HCT116 (cell line): Measurements from ENCODE around the gene ZBTB39.

Source experiments
- EGR1 ChIP-seq: IDR thresholded peaks from 2 replicates; pipeline ENCODE4 v1.6.1; 2012; ENCODE audit warnings: low read depth
- ELF1 ChIP-seq: IDR thresholded peaks from 2 replicates; pipeline ENCODE4 v1.6.1; 2012; ENCODE audit warnings: low read depth, borderline replicate concordance
- EZH2 ChIP-seq: fragments of 200-600 bp; sonication (generic); IDR thresholded peaks from 2 replicates; pipeline ENCODE4 v1.6.1; 2017; ENCODE audit warnings: antibody characterized with exemption, mixed run types
- FOSL1 ChIP-seq: IDR thresholded peaks from 2 replicates; pipeline ENCODE4 v1.6.1; 2012; ENCODE audit warnings: low read depth
- POLR2A ChIP-seq: IDR thresholded peaks from 2 replicates; pipeline ENCODE4 v1.7.0; 2011; ENCODE audit warnings: borderline replicate concordance; ENCODE audit not compliant: insufficient read depth, insufficient read length; ENCODE audit errors: extremely low read depth
- POLR2AphosphoS5 ChIP-seq: IDR thresholded peaks from 2 replicates; pipeline ENCODE4 v1.6.1; 2011; ENCODE audit warnings: mild to moderate bottlenecking, low read depth, low read length, moderate library complexity
- SP1 ChIP-seq: IDR thresholded peaks from 2 replicates; pipeline ENCODE4 v1.6.1; 2012; ENCODE audit warnings: low read depth
- YY1 ChIP-seq: IDR thresholded peaks from 2 replicates; pipeline ENCODE4 v1.6.1; 2011; ENCODE audit warnings: low read length, low read depth, moderate library complexity, mild to moderate bottlenecking; ENCODE audit not compliant: insufficient replicate concordance; ENCODE audit errors: extremely low read depth
- ZFX ChIP-seq: fragments of 450-650 bp; IDR thresholded peaks from 2 replicates; pipeline ENCODE4 v1.6.1; 2017
- TF ChIP-seq, protein P1 (sequence below), 3 experiments: fragments of 200-600 bp in 1 of 3; sonication (generic) in 1 of 3; IDR thresholded peaks in 2 of 3; conservative IDR thresholded peaks in 1 of 3; 2 replicates each; pipeline ENCODE4 v1.5.1; 2012 to 2017; ENCODE audit warnings: low read depth in 2 of 3, low read length in 2 of 3, antibody characterized with exemption in 1 of 3, borderline replicate concordance in 1 of 3, control low read depth in 1 of 3, mild to moderate bottlenecking in 1 of 3, mixed read lengths in 1 of 3, mixed run types in 1 of 3, moderate library complexity in 1 of 3; ENCODE audit not compliant: insufficient read depth in 1 of 3
- TF ChIP-seq, protein P2 (sequence below): IDR thresholded peaks from 2 replicates; pipeline ENCODE4 v1.6.1; 2012; ENCODE audit warnings: low read depth
- TF ChIP-seq, protein P3 (sequence below): IDR thresholded peaks from 2 replicates; pipeline ENCODE4 v1.6.1; 2012
- TF ChIP-seq, protein P4 (sequence below): IDR thresholded peaks from 2 replicates; pipeline ENCODE4 v1.6.1; 2012

DNA sequence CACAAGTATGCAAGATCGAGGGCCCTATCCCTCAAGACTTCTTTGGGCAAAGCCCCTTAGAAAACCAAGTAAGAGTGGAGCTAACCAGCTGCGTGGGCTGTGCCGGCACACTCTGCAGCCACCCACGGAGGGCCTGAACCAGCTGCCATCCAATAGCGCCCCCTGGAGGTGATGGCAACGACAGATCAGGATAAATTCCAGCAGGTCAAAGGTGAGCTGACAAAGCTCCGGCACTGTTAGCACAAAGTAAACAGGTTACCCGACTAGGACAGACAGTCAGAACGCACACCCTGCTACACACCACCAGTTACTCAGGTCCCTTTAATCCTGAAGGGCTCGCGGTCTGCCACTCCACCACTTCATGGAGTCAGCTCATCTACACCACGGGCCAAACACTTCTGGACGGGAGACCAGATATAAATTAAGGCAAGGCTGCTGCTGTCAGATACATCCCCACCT lies 4.9 kb downstream of the ZBTB39 start:
- no peak for TF ChIP-seq EZH2
- TF ChIP-seq POLR2AphosphoS5 = no peak
- no peak for TF ChIP-seq SP1
- TF ChIP-seq FOSL1 = no peak
- no peak for TF ChIP-seq YY1
- TF ChIP-seq, protein P1, sequence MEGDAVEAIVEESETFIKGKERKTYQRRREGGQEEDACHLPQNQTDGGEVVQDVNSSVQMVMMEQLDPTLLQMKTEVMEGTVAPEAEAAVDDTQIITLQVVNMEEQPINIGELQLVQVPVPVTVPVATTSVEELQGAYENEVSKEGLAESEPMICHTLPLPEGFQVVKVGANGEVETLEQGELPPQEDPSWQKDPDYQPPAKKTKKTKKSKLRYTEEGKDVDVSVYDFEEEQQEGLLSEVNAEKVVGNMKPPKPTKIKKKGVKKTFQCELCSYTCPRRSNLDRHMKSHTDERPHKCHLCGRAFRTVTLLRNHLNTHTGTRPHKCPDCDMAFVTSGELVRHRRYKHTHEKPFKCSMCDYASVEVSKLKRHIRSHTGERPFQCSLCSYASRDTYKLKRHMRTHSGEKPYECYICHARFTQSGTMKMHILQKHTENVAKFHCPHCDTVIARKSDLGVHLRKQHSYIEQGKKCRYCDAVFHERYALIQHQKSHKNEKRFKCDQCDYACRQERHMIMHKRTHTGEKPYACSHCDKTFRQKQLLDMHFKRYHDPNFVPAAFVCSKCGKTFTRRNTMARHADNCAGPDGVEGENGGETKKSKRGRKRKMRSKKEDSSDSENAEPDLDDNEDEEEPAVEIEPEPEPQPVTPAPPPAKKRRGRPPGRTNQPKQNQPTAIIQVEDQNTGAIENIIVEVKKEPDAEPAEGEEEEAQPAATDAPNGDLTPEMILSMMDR (IDR thresholded peaks at IDR 0.05 in 2 of 3, conservative IDR thresholded peaks at IDR 0.05 in 1 of 3; ENCODE audit: borderline replicate concordance in 1 of 3, insufficient read depth in 1 of 3, low read depth in 2 of 3, low read length in 2 of 3) = peak; percentile 76 to 91 (median 83)
- TF ChIP-seq, protein P2, sequence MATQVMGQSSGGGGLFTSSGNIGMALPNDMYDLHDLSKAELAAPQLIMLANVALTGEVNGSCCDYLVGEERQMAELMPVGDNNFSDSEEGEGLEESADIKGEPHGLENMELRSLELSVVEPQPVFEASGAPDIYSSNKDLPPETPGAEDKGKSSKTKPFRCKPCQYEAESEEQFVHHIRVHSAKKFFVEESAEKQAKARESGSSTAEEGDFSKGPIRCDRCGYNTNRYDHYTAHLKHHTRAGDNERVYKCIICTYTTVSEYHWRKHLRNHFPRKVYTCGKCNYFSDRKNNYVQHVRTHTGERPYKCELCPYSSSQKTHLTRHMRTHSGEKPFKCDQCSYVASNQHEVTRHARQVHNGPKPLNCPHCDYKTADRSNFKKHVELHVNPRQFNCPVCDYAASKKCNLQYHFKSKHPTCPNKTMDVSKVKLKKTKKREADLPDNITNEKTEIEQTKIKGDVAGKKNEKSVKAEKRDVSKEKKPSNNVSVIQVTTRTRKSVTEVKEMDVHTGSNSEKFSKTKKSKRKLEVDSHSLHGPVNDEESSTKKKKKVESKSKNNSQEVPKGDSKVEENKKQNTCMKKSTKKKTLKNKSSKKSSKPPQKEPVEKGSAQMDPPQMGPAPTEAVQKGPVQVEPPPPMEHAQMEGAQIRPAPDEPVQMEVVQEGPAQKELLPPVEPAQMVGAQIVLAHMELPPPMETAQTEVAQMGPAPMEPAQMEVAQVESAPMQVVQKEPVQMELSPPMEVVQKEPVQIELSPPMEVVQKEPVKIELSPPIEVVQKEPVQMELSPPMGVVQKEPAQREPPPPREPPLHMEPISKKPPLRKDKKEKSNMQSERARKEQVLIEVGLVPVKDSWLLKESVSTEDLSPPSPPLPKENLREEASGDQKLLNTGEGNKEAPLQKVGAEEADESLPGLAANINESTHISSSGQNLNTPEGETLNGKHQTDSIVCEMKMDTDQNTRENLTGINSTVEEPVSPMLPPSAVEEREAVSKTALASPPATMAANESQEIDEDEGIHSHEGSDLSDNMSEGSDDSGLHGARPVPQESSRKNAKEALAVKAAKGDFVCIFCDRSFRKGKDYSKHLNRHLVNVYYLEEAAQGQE = no peak
- TF ChIP-seq POLR2A = no peak
- no peak for TF ChIP-seq ZFX
- TF ChIP-seq, protein P3, sequence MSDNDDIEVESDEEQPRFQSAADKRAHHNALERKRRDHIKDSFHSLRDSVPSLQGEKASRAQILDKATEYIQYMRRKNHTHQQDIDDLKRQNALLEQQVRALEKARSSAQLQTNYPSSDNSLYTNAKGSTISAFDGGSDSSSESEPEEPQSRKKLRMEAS = no peak
- TF ChIP-seq EGR1 = peak; percentile 53
- TF ChIP-seq ELF1 = no peak
- TF ChIP-seq, protein P4, sequence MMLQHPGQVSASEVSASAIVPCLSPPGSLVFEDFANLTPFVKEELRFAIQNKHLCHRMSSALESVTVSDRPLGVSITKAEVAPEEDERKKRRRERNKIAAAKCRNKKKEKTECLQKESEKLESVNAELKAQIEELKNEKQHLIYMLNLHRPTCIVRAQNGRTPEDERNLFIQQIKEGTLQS = no peak
